NCI-H2171 (cell line): ENCODE results near the gene EBLN2.
"Not testable (repeated sequence)": the region's sequence is repeated elsewhere in the genome, so short reads cannot be mapped to it uniquely, and the experiment has no call there.

Experiments used
- DNase-seq: peaks from one replicate; lab custom pipeline; 2025; lab: John Stamatoyannopoulos, UW

The EBLN2 gene

GRCh38 chr3:73060302-73060723 lies 1.1 kb upstream of the EBLN2 start:
- DNase-seq, result no peak

- DNase-seq, result not testable (repeated sequence)
Observed at GRCh38 chr3:73066243-73066642, 4.8 kb downstream of the EBLN2 start.

DNA sequence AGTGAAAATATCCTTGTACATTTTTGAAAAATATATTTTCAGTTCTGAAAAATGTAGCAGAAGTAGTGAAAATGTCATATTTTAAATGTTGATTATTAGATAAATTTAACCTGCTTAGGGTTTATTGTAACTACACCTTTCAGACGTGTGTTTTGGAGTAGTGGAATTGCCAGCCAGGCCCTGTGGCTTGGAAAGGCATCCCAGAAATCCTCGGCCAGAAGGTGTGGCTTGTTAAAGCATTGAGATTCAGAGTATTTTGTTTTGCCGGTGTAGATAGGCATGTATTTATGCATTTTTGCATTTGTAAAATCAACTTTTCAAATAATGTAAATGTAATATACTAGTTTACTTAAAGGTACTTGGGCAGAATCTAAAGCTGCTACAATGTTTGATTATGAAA lies 7.0 kb downstream of the EBLN2 start:
- DNase-seq, result no peak

DNA sequence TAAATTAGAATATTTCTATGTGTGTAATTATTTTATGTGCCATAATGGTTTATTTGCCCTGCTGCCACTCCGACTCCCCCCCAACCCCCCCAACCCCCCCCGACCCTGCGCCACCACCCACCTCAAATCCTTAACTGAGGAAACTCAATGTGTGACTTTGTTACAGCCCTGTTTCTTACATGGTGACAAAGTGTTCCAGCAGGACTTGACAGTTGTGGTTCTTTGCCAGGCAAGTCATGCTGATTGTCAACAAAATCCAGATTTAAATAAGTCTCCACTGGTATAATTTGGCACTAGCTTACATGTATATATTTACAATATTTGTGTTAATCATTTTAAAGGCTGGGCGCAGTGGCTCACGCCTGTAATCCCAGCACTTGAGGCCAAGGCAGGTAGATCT lies 7.7 kb downstream of the EBLN2 start:
- no peak for DNase-seq

DNA sequence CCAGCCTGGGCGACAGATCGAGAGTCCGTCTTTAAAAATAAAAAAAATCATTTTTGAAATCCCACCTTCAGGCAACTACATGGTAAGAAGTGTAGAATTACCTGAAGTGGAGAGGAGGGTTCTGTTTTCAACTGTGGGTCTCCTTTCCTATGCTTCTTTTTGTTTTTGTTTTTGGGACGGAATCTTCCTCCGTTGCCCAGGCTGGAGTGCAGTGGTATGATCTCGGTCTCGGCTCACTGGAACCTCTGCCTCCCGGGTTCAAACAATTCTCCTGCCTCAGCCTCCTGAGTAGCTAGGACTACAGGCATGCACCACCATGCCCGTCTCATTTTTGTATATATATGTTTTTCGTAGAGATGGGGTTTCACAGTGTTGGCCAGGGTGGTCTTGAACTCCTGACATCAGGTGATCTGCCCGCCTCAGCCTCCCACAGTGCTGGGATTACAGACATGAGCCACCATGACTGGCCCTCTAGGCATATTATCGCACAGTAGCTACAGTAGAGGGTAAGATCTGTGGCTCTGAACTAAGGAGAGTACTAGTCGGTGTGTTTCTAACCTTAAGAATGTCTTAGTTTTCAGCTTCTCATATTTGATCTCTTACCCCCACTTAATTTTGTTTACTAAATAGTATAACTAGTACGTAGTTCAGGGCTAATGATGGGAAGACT lies 8.5 kb downstream of the EBLN2 start:
- no peak for DNase-seq

DNA sequence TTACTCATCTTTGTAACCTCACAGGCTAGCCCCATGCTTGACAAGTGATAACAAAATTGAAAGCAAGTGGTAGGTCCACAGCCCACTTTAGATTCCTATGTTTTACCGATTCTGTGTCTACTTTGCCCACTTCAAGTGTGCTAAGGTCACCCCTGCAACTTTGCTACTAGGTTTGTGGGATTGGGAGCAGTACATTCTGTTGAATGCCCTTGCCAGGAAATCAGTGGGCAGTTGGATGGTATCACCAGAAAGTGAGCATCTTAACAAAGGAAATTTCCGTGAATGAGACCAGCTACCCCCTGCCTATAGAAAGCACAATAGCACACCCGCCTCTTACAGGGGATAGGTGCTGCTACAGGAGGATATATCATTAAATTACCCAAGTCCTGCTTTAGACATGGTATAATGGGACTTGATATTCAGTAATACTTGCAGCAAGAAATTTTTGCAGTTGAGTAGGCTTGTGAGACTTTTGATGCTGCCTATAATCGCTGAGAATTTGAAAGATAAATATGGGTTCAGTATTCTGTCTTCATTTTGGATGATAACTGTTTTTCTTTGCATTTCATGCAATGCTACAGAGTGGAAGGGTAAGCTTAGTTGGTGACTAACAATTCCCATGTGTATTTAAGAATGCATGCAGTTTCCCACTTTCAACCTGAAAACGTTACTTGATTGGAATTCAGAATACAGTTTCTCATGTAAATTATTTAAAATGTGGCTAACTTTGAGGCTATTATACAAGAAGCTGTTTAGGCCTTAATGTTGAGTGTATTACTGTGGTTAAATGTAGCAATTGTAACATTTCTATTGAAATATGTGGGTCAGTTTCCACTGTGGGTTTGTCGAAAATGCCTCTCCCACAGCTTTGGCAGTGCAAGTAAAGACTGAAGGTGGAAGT lies 9.5 kb downstream of the EBLN2 start:
- no peak for DNase-seq

- DNase-seq, result no peak
Observed at GRCh38 chr3:73071952-73072351, 10.5 kb downstream of the EBLN2 start.

- DNase-seq, result no peak
Observed at GRCh38 chr3:73072634-73073033, 11.2 kb downstream of the EBLN2 start.

DNA sequence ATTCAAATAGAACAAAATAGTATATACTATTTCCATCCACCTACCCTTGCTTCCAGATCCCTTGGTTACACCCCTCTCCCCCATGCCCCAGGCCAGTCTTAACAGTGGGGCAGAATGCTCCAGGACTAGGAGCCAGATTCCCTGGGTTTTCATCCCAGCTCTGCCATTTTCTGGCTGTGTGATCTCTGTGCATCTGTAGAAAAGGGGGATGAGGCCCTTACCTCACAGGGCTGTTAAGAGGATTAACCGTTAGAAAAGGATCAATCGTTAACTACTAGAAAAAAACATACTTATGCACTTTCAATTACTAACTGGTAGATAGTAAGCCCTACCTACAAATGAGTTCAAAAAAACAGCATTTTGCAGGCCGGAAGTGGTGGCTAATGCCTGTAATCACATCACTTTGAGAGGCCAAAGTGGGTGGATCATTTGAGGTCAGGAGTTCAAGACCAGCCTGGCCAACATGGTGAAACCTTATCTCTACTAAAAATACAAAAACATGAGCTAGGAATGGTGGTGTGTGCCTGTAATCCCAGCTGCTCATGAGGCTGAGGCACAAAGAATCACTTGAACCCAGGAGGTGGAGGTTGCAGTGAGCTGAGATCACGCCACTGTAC lies 11.7 kb downstream of the EBLN2 start:
- no peak for DNase-seq

- DNase-seq, result no peak
Observed at GRCh38 chr3:73074781-73075180, 13.3 kb downstream of the EBLN2 start.

GRCh38 chr3:73080216-73080966 lies 18.9 kb downstream of the EBLN2 start:
- DNase-seq, result peak; percentile 77

- no peak for DNase-seq
Observed at GRCh38 chr3:73081140-73081539, 19.7 kb downstream of the EBLN2 start.

DNA sequence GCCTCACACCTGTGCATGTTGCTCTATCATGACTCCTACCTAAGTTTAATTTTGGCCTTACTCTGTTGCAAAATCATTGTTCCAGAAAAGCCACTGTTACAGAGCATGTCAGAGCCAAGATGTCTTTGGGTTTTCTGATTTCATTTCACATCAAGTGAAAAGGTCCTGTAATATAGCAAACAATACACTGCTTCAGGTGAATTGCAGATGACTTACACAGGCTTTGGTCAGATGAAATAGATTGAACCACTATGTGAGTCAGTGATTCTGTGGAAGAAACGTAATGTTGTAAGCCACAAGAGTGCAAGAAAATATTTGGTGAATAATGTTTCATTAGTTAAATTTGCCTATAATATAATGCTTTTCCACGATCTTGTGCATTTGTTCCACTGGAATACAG lies 22.7 kb downstream of the EBLN2 start:
- DNase-seq, result no peak

DNA sequence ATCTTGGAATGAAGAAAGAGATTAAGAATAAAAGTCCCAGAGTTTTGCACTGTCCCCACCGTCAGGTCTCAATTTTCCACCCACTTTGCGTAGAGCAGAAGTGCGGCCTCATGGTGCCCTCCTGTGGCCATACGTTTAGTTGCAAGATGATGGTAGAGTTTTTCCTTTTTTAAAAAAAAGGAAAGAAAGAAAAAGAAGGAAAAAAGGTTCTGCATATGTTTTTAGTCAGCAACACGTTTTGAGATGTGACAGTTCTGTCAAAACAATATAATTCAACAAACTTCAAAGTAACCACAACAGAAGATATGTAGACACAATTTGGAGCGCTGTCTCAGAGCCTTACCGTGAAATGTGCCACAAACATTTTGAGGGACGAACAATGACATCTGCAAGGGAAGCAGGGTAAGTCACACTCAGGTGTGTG lies 24.6 kb downstream of the EBLN2 start:
- DNase-seq, result peak; percentile 3

GRCh38 chr3:73094129-73094528 lies 32.7 kb downstream of the EBLN2 start:
- DNase-seq, result peak; percentile 22

- no peak for DNase-seq
Observed at GRCh38 chr3:73094951-73095350, 33.5 kb downstream of the EBLN2 start.

- no peak for DNase-seq
Observed at GRCh38 chr3:73096169-73096568, 34.7 kb downstream of the EBLN2 start.

DNA sequence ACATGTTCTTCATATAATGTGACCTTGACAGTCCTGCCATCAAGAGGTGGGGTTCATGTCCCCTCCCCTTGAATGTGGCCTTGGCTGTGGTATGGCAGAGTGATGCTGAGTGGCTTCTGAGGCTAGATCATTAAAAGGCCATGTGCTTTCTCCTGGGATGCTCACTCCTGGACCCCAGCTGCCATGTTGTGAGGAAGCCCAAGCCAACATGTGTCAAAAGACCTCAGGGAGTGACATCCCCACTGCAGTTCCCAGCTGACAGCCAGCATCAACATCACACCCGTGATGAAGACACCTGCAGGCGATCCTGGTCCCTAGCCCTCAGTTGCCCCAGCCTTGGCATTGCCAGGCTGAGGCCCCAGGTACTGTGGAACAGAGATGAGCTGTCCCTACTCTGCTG lies 36.6 kb downstream of the EBLN2 start:
- no peak for DNase-seq

DNA sequence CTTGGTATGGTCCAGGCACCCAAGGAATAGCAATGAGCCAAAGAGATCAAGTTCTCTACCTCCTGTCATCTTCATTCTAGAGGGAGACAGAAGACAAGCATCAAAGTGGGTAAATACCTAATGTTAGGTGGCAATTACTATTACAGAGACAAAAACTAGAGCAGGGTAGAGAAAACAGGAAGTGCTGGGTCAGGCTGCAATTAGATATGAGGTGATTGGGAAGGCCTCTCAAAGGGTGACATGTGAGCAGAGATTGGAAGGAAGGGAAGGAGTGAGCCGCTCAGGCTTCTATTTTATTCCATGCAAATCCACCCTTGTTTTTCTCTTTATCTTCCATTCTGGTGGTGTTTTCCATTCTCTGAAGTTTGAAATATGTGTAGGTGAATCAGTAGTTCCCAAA lies 37.4 kb downstream of the EBLN2 start:
- DNase-seq, result no peak

DNA sequence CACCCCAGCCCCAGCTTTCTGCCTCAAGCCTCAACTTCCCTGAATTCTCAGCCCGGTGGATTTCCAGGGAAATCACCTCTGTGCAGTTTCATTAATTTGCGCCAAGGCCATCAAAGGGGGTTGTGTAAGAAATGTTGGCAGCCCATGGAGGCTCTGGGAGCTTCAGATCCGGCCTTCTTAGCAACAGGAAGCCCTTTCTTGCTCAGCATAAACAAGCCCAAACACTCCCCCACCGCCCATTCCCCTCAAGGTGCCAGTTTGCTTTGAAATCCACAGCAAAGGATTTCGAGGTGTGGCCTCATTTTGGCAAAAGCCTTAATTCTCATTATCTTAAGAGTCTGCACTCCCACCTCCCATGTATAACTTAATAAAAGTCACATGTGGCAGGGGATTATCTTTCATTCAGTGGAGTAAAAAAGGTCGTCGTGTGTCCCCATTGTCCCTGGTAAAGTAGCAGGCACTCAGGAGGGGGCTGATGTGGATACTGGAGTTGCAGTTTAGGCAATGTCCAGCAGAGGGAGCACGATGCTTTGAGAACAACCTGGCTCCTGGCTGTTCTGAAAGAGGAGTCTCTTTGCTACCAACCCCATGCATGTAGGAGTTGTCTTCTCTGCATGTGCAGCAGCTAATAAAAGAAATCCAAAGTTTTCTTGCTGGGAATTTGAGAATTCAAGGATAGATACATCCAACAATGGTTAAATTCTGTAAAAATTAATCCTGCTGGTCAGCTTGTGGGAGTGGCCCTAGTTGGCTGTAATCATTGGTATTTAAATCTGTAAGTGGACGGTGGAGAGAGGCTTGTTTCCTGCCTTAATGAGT lies 39.5 kb downstream of the EBLN2 start:
- DNase-seq, result peak; percentile 28

GRCh38 chr3:73101881-73102280 lies 40.4 kb downstream of the EBLN2 start:
- no peak for DNase-seq
